Measurements from ENCODE around the gene TMPRSS3.

TMPRSS3 gene

GRCh38 chr21:42395905-42396651 is at the start of gene TMPRSS3:
TMPRSS3 (minus strand) TSS chr21:42396052; CDS start chr21:42395417, 635 bp downstream.
- no peak for DNase-seq

- no peak for DNase-seq
Observed at GRCh38 chr21:42445311-42445710, 49.5 kb upstream of the TMPRSS3 start.

GRCh38 chr21:42444745-42445059 is 48.9 kb upstream of the TMPRSS3 start:
- DNase-seq, result no peak

- no peak for DNase-seq
Observed at GRCh38 chr21:42443876-42444744, 48.3 kb upstream of the TMPRSS3 start.

- no peak for DNase-seq
Observed at GRCh38 chr21:42443181-42443785, 47.4 kb upstream of the TMPRSS3 start.

GRCh38 chr21:42441963-42442362 is 46.1 kb upstream of the TMPRSS3 start:
- DNase-seq, result no peak

GRCh38 chr21:42440187-42440792 is 44.4 kb upstream of the TMPRSS3 start:
- DNase-seq, result no peak

- no peak for DNase-seq
Observed at GRCh38 chr21:42439284-42440186, 43.7 kb upstream of the TMPRSS3 start.

GRCh38 chr21:42438316-42439205 is 42.7 kb upstream of the TMPRSS3 start:
- DNase-seq, result no peak

GRCh38 chr21:42437786-42438185 is 41.9 kb upstream of the TMPRSS3 start:
- no peak for DNase-seq

- no peak for DNase-seq
Observed at GRCh38 chr21:42436914-42437313, 41.1 kb upstream of the TMPRSS3 start.

- no peak for DNase-seq
Observed at GRCh38 chr21:42435833-42436232, 40.0 kb upstream of the TMPRSS3 start.

- DNase-seq, result no peak
Observed at GRCh38 chr21:42435401-42435800, 39.5 kb upstream of the TMPRSS3 start.

- no peak for DNase-seq
Observed at GRCh38 chr21:42434884-42435283, 39.0 kb upstream of the TMPRSS3 start.

- DNase-seq, result no peak
Observed at GRCh38 chr21:42433946-42434551, 38.2 kb upstream of the TMPRSS3 start.

- DNase-seq, result no peak
Observed at GRCh38 chr21:42432695-42433094, 36.8 kb upstream of the TMPRSS3 start.

GRCh38 chr21:42431196-42431595 is 35.3 kb upstream of the TMPRSS3 start:
- no peak for DNase-seq

- DNase-seq, result no peak
Observed at GRCh38 chr21:42430521-42430920, 34.7 kb upstream of the TMPRSS3 start.

GRCh38 chr21:42429856-42430255 is 34.0 kb upstream of the TMPRSS3 start:
- no peak for DNase-seq

GRCh38 chr21:42429021-42429420 is 33.2 kb upstream of the TMPRSS3 start:
- DNase-seq, result no peak

All from NCI-H1092 treated with DMSO at 0.1 percent for 48 hours (cell line).